T follicular helper cell (primary cell): ENCODE results near the gene KCNC3.

Experiments
- DNase-seq: peaks from one replicate; pipeline ENCODE4 v3.0.0-alpha.2; 2020; ENCODE audit warnings: low read depth

The KCNC3 gene

DNA sequence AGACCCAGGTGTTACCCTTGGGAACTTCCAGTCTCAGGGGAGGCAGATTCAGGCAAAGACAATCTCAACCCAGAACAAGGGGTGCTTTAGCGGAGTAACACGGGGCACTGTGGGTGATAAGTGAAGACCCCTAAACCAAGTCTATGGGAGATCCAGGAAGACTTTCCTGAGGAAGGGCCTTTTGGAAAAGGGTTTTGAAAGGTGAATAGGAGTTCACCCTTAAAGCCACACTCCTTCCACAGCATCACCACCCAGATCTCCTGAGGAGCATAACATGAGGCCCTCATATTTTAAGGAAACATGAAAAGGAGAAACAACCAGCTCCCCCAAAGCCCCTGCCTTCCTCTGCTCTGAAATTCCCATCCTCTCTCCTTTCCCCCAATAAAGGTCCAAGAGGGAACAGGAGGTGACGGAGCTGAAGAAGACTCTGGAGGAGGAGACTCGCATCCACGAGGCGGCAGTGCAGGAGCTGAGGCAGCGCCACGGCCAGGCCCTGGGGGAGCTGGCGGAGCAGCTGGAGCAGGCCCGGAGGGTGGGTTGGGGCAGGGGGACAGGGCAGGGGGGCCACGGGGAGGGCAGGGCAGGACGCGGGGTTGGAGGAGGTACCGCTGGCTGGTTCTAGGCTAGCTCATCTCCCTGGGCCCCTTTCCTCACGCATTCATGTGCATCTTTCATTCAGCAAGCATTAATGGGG is 52.7 kb downstream of the KCNC3 start:
- no peak for DNase-seq

DNA sequence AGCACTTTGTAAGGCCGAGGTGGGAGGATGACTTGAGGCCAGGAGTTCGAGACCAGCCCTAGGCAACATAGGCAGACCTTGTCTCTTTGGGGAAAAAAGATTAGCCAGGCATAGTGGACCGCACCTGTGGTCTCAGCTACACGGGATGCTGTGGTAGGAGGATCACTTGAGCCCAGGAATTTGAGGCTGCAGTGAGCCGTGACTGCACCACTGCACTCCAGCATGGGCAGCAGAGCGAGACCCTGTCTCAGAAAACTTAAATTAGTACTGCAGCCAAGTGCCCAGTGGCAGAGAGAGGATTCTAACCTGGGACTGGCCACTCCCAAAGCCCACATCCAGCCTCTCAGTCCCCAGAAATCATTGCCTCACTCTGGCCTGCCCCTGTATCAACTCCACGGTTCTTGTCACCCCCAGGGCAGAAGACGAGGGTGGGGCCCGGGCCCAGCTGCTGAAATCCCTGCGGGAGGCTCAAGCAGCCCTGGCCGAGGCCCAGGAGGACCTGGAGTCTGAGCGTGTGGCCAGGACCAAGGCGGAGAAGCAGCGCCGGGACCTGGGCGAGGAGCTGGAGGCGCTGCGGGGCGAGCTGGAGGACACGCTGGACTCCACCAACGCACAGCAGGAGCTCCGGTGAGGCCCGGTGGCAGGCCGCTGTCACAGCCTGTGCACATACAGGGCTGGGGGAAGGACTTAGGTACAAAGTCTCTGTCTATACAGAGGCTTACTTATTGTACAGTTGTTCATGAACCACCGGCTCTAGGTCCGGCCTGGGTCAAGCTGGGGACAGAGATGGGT is 53.4 kb downstream of the KCNC3 start:
- DNase-seq = no peak

DNA sequence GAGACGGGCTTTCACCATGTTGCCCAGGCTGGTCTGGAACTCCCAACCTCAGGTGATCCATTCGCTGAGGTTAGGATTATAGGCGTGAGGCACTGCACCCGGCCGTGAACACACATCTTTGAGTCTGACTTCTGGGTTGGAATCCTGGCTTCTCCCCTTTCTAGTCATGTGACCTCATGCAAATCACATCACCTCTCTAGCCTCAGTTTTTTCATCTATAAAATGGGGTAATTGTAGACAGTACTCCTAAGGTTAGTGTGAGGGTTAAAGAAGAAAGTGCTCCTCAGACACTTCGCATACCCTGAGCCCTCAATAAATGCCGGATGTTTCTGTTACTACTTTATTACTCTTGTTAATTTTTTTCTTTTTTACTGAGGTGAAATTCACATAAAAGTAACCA is 55.4 kb downstream of the KCNC3 start:
- DNase-seq = no peak

DNA sequence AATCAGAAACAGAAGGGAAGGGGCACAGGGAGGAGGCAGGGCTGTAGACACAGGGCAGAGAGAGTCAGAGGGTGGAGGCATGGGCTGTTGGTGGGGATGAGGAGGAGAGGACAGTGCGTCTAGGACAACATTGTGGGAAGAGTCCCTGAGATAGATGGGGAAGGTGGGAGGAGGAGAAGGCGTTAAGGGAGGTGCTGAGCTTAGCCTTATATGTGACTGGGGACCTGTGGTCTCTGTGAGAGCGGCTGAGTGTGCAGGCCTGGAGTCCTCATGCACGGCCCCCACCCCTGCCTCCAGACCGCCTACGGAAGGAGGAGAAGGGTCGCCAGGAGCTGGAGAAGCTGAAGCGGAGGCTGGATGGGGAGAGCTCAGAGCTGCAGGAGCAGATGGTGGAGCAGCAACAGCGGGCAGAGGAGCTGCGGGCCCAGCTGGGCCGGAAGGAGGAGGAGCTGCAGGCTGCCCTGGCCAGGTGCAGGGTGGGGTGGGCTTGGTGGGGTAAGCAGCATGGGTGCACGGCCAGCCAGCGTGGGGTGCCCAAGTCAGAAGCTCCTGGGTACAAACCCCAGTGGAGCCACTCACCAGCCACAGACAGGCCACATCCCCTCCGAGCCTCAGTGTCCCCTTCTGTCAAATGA is 56.8 kb downstream of the KCNC3 start:
- DNase-seq = no peak

DNA sequence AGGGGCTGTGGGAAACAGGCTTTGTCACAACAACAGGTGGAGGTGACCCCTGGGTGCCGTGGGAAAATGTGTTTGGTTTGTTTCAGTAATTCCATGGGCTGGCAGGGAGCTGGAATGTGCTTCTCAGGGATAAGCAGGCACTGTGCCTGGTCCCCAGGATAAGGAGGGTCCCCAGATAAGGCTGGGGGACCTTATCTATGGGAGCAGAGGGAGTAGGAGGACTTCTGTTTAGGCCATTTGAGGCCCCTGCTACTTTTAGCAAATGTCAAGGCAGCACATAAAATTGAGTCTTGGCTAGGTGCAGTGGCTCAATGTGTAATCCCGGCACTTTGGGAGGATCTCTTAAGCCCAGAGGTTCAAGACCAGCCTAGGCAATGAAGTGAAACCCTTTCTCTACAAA is 59.5 kb downstream of the KCNC3 start:
- DNase-seq = no peak

DNA sequence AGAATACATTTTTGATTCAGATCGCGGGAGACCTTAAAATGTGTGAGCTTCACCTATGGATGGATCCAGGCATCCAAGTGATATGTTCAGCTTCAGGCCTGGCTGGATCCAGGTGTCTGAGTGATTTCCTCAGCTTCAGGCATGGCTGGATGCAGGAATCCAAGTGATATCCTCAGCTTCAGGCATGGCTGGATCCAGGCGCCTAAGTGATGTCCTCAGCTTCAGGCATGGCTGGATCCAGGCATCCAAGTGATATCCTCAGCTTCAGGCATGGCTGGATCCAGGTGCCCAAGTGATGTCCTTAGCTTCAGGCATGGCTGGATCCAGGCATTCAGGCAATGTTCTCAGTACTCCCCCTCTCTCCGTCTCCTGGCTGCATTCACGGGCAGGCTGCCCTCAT is 60.7 kb downstream of the KCNC3 start:
- DNase-seq = no peak

DNA sequence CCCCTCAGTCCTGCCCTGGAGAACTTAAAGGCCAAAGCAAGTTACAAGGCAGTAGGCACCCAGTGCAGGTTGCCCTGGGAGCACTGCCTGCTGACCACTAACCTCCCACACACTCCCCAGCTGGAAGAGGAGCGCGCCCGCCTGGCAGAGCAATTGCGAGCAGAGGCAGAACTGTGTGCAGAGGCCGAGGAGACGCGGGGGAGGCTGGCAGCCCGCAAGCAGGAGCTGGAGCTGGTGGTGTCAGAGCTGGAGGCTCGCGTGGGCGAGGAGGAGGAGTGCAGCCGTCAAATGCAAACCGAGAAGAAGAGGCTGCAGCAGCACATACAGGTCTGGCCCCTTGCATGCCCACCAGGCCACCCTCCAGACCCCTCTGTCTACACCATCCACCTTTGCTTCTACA is 61.1 kb downstream of the KCNC3 start:
- DNase-seq = no peak

DNA sequence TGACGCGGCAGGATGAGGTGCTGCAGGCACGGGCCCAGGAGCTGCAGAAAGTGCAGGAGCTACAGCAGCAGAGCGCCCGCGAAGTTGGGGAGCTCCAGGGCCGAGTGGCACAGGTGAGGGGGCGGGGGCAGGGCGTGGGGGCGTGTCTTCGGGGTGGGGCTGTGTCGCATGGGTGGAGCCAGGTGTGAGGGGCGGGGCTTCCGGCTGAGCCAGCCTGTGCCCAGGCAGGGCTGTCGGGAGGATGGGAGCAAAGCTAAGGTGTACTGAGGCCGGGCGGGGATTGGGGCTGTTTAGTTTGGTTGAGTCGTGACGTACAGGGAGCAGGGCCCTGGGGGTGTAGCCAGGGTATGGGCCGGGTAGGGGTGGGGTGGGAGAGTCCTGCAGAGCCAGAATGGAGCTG is 62.3 kb downstream of the KCNC3 start:
- no peak for DNase-seq

DNA sequence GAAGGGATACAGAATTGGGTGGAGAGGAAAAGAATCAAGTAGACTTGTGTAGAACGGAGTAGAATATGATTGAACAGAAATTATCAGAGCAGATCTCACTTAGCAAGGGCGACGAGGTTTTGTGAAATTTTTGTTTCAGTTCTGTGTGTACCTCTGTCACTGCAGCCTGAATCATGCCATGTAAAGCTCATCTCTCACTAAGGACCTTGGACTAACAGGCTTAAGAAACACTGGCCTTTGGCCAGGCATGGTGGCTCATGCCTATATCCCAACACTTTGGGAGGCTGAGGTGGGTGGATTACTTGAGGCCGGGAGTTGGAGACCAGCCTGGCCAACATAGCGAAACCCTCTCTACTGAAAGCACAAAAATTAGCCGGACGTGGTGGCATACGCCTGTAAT is 63.1 kb downstream of the KCNC3 start:
- DNase-seq = no peak

DNA sequence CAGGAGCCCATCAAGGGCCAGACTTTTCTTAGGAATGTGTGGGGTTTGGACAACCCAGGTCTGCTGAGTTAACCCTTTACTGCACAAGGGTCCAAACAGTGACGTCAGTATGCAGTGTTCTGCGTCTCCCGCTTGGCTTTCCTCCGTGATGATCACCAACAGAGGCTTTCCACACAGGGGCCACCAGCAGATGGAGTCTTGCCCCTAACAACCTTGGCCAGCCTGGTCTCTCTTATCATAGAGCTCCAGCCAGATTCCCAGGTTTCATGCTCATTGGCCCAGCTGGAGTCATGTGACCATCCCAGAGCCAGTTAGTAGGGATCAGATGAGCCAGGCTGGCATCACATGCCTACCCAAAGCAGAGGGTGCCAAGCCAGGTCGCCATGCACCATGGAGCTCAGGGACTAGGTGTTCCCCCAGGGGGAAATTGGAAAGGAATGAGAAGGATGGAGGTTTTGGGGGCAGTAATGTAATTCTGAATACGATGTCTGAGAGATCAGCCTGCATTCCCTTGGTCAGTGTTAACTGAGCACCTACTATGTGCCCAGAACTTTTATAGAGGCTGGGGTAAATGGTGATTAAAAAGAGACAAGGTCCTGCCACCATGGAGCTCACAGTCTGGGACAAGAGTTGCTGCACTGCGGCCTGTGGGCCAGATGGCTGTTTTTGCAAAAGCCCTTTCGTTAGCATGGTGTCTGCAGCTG is 64.5 kb downstream of the KCNC3 start:
- no peak for DNase-seq

DNA sequence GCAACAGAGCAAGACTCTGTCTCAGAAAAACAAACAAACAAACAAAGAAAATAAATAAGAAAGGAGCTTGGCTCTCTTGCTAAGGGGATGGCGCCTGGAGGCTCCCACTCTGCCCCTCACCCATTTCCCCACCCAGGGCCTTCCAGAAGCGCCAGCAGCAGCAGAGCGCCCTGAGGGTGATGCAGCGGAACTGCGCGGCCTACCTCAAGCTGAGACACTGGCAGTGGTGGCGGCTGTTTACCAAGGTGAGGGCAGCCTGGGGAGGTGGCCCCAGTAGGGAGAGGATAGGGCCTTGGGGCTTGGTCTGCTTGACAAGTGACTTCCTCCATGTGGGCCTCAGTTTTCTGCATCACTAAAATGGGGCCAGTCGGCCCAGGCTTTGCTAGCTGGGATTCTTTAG is 66.0 kb downstream of the KCNC3 start:
- no peak for DNase-seq
